SK-N-SH treated with all-trans-retinoic acid at 6 μM for 48 hours (cell line): ENCODE data around the gene SPDYE1.
"Not testable (repeated sequence)": the region's sequence is repeated elsewhere in the genome, so short reads cannot be mapped to it uniquely, and the experiment has no call there.

ENCODE experiments used
- BACH2 ChIP-seq: fragments of 250-450 bp; sonication (Bioruptor Pico); IDR thresholded peaks from 2 replicates; pipeline ENCODE4 v1.9.0; 2021; ENCODE audit warnings: mild to moderate bottlenecking, borderline replicate concordance
- PATZ1 ChIP-seq: fragments of 250-450 bp; sonication (Bioruptor Pico); IDR thresholded peaks from 2 replicates; pipeline ENCODE4 v1.8.0; 2020; ENCODE audit warnings: mild to moderate bottlenecking, moderate library complexity, borderline replicate concordance
- POU6F1 ChIP-seq: fragments of 250-450 bp; sonication (Bioruptor Pico); IDR thresholded peaks from 2 replicates; pipeline ENCODE4 v1.8.0; 2021; ENCODE audit warnings: low read depth, mild to moderate bottlenecking, moderate library complexity, borderline replicate concordance
- PPARA ChIP-seq: fragments of 250-450 bp; sonication (Bioruptor Pico); IDR thresholded peaks from 2 replicates; pipeline ENCODE4 v1.5.0; 2020; ENCODE audit warnings: mild to moderate bottlenecking, borderline replicate concordance
- TCF4 ChIP-seq: fragments of 250-450 bp; sonication (Bioruptor Pico); IDR thresholded peaks from 2 replicates; pipeline ENCODE4 v1.8.0; 2021; ENCODE audit warnings: mild to moderate bottlenecking, moderate library complexity, borderline replicate concordance

GRCh38 chr7:44039800-44040492, 42.2 kb downstream of the SPDYE1 start:
- not testable (repeated sequence) for TF ChIP-seq TCF4 (CRISPR knock-in tag); BACH2 (CRISPR knock-in tag); PPARA (CRISPR knock-in tag); PATZ1 (CRISPR knock-in tag); POU6F1
